ENCODE measurements around the gene FEZF2.
A peak's percentile ranks its signal among the peaks of the same experiment; 100 is the strongest.

Gene FEZF2

GRCh38 chr3:62404321-62404720 is 31.0 kb upstream of the FEZF2 start:
- Histone ChIP-seq H3K4me3 (no peak overlapping the region), H3K9ac (ENCODE audit: insufficient read length) (no peak overlapping the region), H3K36me3 (ENCODE audit: insufficient read depth, low read length) (no peaks in the 10 kb centered on the region), H3K9me3 (ENCODE audit: low read depth, low read length) (no peaks in the 10 kb centered on the region), H3K27ac (no peak overlapping the region)
- DNase-seq (ENCODE audit: low read depth, low spot score), result no peak
- TF ChIP-seq FOXP2 (optimal IDR thresholded peaks at IDR 0.05; ENCODE audit: control extremely low read depth, extremely low read length, insufficient read depth) (no peak), POLR2AphosphoS5 (IDR thresholded peaks at IDR 0.05; ENCODE audit: borderline replicate concordance, low read depth, low read length) (no peak), EZH2 (IDR thresholded peaks at IDR 0.05) (no peak)

- no peak overlapping the region for H3K4me3 ChIP-seq
- TF ChIP-seq EZH2 (IDR thresholded peaks at IDR 0.05) (no peak), POLR2AphosphoS5 (IDR thresholded peaks at IDR 0.05; ENCODE audit: borderline replicate concordance, low read depth, low read length) (no peak), FOXP2 (optimal IDR thresholded peaks at IDR 0.05; ENCODE audit: control extremely low read depth, extremely low read length, insufficient read depth) (no peak)
- H3K9me3 ChIP-seq (ENCODE audit: low read depth, low read length), result no peaks in the 10 kb centered on the region
- H3K36me3 ChIP-seq (ENCODE audit: insufficient read depth, low read length), result no peaks in the 10 kb centered on the region
- DNase-seq (ENCODE audit: low read depth, low spot score), result peak; percentile 8
- H3K9ac ChIP-seq (ENCODE audit: insufficient read length), result no peak overlapping the region
- H3K27ac ChIP-seq, result no peak overlapping the region
These were observed 30.4 kb upstream of the FEZF2 start for GRCh38 chr3:62403765-62404164.

DNA sequence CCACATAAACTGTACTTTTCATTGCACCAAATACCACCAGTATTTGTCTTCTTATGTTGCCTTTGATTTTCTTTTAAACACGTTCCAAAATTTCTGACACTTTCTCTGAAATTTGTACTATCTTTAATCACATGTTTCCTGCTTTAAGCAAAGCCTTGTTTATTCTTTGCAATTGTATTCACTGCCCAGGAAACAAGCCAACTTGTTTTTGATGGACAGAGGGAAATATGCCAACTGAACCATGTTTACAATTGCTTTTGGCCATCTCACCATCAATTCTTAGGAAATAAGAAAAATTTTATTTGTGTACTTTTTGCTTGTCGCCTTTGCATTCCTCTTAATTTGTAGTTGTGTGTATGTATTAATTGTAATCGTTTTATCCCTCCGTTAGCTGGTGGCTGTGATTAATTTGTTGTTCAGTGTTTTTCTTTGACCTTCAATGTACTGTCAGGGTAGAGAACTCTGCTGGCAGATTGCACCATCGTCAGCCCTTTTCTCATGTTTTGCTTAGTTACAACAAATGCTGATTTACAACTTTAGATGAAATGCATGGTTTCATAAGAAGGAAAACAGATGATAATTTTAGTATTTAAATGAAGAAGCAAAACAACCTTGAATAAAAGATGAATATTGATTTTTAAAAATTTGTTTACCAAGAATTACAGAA is 19.4 kb upstream of the FEZF2 start:
- Histone ChIP-seq H3K27ac (no peak overlapping the region), H3K9ac (ENCODE audit: insufficient read length) (no peak overlapping the region), H3K36me3 (ENCODE audit: insufficient read depth, low read length) (no peaks in the 10 kb centered on the region), H3K9me3 (ENCODE audit: low read depth, low read length) (no peaks in the 10 kb centered on the region), H3K4me3 (no peak overlapping the region)
- TF ChIP-seq FOXP2 (optimal IDR thresholded peaks at IDR 0.05; ENCODE audit: control extremely low read depth, extremely low read length, insufficient read depth) (no peak), POLR2AphosphoS5 (IDR thresholded peaks at IDR 0.05; ENCODE audit: borderline replicate concordance, low read depth, low read length) (no peak), EZH2 (IDR thresholded peaks at IDR 0.05) (no peak)
- DNase-seq (ENCODE audit: low read depth, low spot score), result no peak

- Histone ChIP-seq H3K36me3 (ENCODE audit: insufficient read depth, low read length) (no peaks in the 10 kb centered on the region), H3K9me3 (ENCODE audit: low read depth, low read length) (no peaks in the 10 kb centered on the region), H3K9ac (ENCODE audit: insufficient read length) (no peak overlapping the region), H3K27ac (no peak overlapping the region), H3K4me3 (no peak overlapping the region)
- TF ChIP-seq POLR2AphosphoS5 (IDR thresholded peaks at IDR 0.05; ENCODE audit: borderline replicate concordance, low read depth, low read length), result no peak
- no peak for TF ChIP-seq EZH2 (IDR thresholded peaks at IDR 0.05)
- no peak for TF ChIP-seq FOXP2 (optimal IDR thresholded peaks at IDR 0.05; ENCODE audit: control extremely low read depth, extremely low read length, insufficient read depth)
- DNase-seq (ENCODE audit: low read depth, low spot score), result no peak
These were observed 13.9 kb upstream of the FEZF2 start for GRCh38 chr3:62387251-62387650.

GRCh38 chr3:62379321-62379798 is 6.0 kb upstream of the FEZF2 start:
- H3K9me3 ChIP-seq (ENCODE audit: low read depth, low read length), result no peaks in the 10 kb centered on the region
- H3K4me3 ChIP-seq, result no peak overlapping the region
- DNase-seq (ENCODE audit: low read depth, low spot score), result no peak
- TF ChIP-seq POLR2AphosphoS5 (IDR thresholded peaks at IDR 0.05; ENCODE audit: borderline replicate concordance, low read depth, low read length) (no peak), EZH2 (IDR thresholded peaks at IDR 0.05) (no peak), FOXP2 (optimal IDR thresholded peaks at IDR 0.05; ENCODE audit: control extremely low read depth, extremely low read length, insufficient read depth) (no peak)
- no peaks in the 10 kb centered on the region for H3K36me3 ChIP-seq (ENCODE audit: insufficient read depth, low read length)
- H3K27ac ChIP-seq, result no peak overlapping the region
- H3K9ac ChIP-seq (ENCODE audit: insufficient read length), result no peak overlapping the region

- Histone ChIP-seq H3K4me3 (no peak overlapping the region), H3K9me3 (ENCODE audit: low read depth, low read length) (no peaks in the 10 kb centered on the region), H3K9ac (ENCODE audit: insufficient read length) (no peak overlapping the region), H3K27ac (no peak overlapping the region), H3K36me3 (ENCODE audit: insufficient read depth, low read length) (no peaks in the 10 kb centered on the region)
- TF ChIP-seq POLR2AphosphoS5 (IDR thresholded peaks at IDR 0.05; ENCODE audit: borderline replicate concordance, low read depth, low read length) (no peak), FOXP2 (optimal IDR thresholded peaks at IDR 0.05; ENCODE audit: control extremely low read depth, extremely low read length, insufficient read depth) (no peak), EZH2 (IDR thresholded peaks at IDR 0.05) (no peak)
- DNase-seq (ENCODE audit: low read depth, low spot score), result no peak
These were observed 5.6 kb upstream of the FEZF2 start for GRCh38 chr3:62378921-62379320.

DNA sequence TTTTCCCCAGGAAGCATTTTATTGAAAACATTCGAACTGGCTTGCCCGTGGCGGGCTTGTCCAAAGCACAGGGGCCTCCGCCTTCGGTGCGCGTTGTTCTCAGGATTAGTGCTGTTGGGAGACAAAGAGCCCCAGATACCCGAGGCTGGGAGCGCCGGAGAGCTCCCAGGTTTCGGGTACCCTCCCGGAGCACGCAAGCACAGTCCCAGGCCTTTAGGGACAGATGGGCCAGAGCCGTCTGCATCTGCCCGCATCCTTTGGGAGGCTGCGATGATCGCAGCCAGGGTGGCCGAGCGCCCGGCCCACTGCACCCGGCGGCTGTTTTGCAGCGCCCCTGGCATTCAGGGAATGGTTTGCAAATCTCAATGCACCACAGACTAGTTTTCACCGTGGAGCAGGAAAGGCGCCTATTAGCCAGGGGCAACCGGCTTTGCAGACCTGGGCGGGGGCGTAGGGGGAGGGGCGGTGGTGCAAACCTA is 5.0 kb upstream of the FEZF2 start:
- H3K9ac ChIP-seq (ENCODE audit: insufficient read length), result no peak overlapping the region
- no peaks in the 10 kb centered on the region for H3K9me3 ChIP-seq (ENCODE audit: low read depth, low read length)
- no peaks in the 10 kb centered on the region for H3K36me3 ChIP-seq (ENCODE audit: insufficient read depth, low read length)
- TF ChIP-seq EZH2 (IDR thresholded peaks at IDR 0.05) (no peak), POLR2AphosphoS5 (IDR thresholded peaks at IDR 0.05; ENCODE audit: borderline replicate concordance, low read depth, low read length) (no peak), FOXP2 (optimal IDR thresholded peaks at IDR 0.05; ENCODE audit: control extremely low read depth, extremely low read length, insufficient read depth) (no peak)
- no peak overlapping the region for H3K27ac ChIP-seq
- no peak overlapping the region for H3K4me3 ChIP-seq
- DNase-seq (ENCODE audit: low read depth, low spot score), result no peak

- Histone ChIP-seq H3K27ac (no peak overlapping the region), H3K9me3 (ENCODE audit: low read depth, low read length) (no peaks in the 10 kb centered on the region), H3K36me3 (ENCODE audit: insufficient read depth, low read length) (no peaks in the 10 kb centered on the region), H3K9ac (ENCODE audit: insufficient read length) (no peak overlapping the region), H3K4me3 (no peak overlapping the region)
- no peak for TF ChIP-seq FOXP2 (optimal IDR thresholded peaks at IDR 0.05; ENCODE audit: control extremely low read depth, extremely low read length, insufficient read depth)
- no peak for TF ChIP-seq EZH2 (IDR thresholded peaks at IDR 0.05)
- no peak for TF ChIP-seq POLR2AphosphoS5 (IDR thresholded peaks at IDR 0.05; ENCODE audit: borderline replicate concordance, low read depth, low read length)
- no peak for DNase-seq (ENCODE audit: low read depth, low spot score)
These were observed 3.8 kb upstream of the FEZF2 start for GRCh38 chr3:62376906-62377877.

All from SK-N-MC (cell line).